ENCODE results near the gene KCNV2.
A peak's percentile ranks its signal among the peaks of the same experiment; 100 is the strongest.
"Not testable (repeated sequence)": the region's sequence is repeated elsewhere in the genome, so short reads cannot be mapped to it uniquely, and the experiment has no call there.

The KCNV2 gene

DNA sequence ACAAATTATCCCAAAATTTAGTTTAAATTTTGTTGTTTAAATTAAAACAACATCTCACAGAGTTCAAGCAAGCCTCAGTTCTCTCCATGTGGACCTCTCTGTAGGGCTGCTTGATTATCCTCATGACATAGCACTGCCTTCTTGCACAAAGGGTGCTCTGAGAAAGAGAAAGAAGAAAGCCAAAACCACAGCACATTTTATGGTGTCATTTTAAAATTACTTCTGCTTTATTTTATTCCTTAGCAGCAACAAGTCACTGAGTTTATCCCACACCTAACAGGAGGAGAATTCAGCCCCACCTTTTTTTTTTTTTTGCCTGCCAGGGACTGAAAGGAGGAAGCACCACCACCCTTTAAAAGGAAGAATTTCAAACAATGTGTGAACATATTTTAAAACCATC is 12.8 kb upstream of the KCNV2 start:
- no peaks in the 10 kb centered on the region for H3K9me2 ChIP-seq (ENCODE audit: low read depth, low read length)
- no peak overlapping the region for H2AFZ ChIP-seq (ENCODE audit: low read length)
- no peaks in the 10 kb centered on the region for H3K36me3 ChIP-seq (ENCODE audit: insufficient read depth, low read length)
- no peak overlapping the region for H3K27ac ChIP-seq (ENCODE audit: low read depth, low read length, poor library complexity, severe bottlenecking)
- no peak overlapping the region for H3K4me2 ChIP-seq (ENCODE audit: low read length)
- no peaks in the 10 kb centered on the region for H4K20me1 ChIP-seq (ENCODE audit: insufficient read depth, low read length)
- H3K27me3 ChIP-seq (ENCODE audit: insufficient read depth, low read length) = no peaks in the 10 kb centered on the region
- no peak overlapping the region for H3K9ac ChIP-seq (ENCODE audit: low read length)
- peaks cover 1% of the 10 kb centered on the region for H3K4me1 ChIP-seq (ENCODE audit: insufficient read depth, low read length, severe bottlenecking)
- no peaks in the 10 kb centered on the region for H3K9me3 ChIP-seq (ENCODE audit: low read length)
- H3K4me3 ChIP-seq (ENCODE audit: low read depth, low read length, poor library complexity, severe bottlenecking) = no peak overlapping the region
- H3K79me2 ChIP-seq (ENCODE audit: insufficient read depth, low read length) = no peaks in the 10 kb centered on the region
- H3F3A ChIP-seq (ENCODE audit: insufficient read depth, low read length) = peaks cover 5% of the 10 kb centered on the region; the same call in 1 of the 2 replicates
- TF ChIP-seq, protein P1, sequence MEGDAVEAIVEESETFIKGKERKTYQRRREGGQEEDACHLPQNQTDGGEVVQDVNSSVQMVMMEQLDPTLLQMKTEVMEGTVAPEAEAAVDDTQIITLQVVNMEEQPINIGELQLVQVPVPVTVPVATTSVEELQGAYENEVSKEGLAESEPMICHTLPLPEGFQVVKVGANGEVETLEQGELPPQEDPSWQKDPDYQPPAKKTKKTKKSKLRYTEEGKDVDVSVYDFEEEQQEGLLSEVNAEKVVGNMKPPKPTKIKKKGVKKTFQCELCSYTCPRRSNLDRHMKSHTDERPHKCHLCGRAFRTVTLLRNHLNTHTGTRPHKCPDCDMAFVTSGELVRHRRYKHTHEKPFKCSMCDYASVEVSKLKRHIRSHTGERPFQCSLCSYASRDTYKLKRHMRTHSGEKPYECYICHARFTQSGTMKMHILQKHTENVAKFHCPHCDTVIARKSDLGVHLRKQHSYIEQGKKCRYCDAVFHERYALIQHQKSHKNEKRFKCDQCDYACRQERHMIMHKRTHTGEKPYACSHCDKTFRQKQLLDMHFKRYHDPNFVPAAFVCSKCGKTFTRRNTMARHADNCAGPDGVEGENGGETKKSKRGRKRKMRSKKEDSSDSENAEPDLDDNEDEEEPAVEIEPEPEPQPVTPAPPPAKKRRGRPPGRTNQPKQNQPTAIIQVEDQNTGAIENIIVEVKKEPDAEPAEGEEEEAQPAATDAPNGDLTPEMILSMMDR (IDR thresholded peaks at IDR 0.05; ENCODE audit: low read length) = no peak
- TF ChIP-seq EZH2 (IDR thresholded peaks at IDR 0.05; ENCODE audit: borderline replicate concordance, low read length) = no peak

DNA sequence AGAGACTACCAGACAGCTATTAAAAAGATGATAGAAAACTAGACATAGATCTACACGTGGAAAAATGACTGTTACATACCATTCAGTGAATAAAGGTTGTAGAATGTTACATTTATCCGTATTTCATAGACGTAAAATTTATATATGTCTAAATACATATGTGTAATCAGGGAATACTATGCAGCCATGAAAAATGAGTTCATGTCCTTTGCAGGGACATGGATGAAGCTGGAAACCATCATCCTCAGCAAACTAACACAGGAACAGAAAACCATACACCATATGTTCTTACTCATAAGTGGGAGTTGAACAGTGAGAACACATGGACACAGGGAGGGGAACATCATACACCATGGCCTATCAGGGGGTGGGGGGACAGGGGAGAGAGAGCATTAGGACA is 10.1 kb upstream of the KCNV2 start:
- H3K27me3 ChIP-seq (ENCODE audit: insufficient read depth, low read length); H4K20me1 ChIP-seq (ENCODE audit: insufficient read depth, low read length); H3F3A ChIP-seq (ENCODE audit: insufficient read depth, low read length); H3K4me2 ChIP-seq (ENCODE audit: low read length); H3K27ac ChIP-seq (ENCODE audit: low read depth, low read length, poor library complexity, severe bottlenecking); H3K9me2 ChIP-seq (ENCODE audit: low read depth, low read length); H3K36me3 ChIP-seq (ENCODE audit: insufficient read depth, low read length); H3K9me3 ChIP-seq (ENCODE audit: low read length); H2AFZ ChIP-seq (ENCODE audit: low read length); H3K9ac ChIP-seq (ENCODE audit: low read length); H3K4me3 ChIP-seq (ENCODE audit: low read depth, low read length, poor library complexity, severe bottlenecking); H3K79me2 ChIP-seq (ENCODE audit: insufficient read depth, low read length): not testable (repeated sequence)
- peaks cover 13% of the 10 kb centered on the region for H3K4me1 ChIP-seq (ENCODE audit: insufficient read depth, low read length, severe bottlenecking)

DNA sequence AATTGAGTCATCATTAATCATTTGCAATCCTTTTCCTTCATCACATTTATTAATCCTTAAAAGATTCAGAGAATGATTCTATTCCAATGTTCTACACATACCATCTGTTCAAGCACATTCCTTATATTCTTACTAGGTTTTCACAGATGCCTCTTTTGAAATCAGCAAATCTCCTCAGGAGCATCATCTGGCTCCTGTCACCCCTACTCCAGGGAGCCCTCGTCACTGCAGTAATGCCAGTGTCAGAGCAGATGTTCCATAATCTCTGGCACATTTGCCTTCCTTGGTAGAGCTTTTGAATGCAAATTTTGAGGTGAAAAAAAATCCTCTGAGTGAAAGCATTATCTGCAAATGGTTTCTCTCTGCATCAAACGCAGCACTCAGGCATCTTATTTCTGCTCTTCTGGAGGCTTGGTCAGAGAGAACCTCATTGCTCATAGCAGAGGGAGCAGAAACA is 7.6 kb upstream of the KCNV2 start:
- H3K27me3 ChIP-seq (ENCODE audit: insufficient read depth, low read length) = no peaks in the 10 kb centered on the region
- H3K4me3 ChIP-seq (ENCODE audit: low read depth, low read length, poor library complexity, severe bottlenecking) = no peak overlapping the region
- H3K9me2 ChIP-seq (ENCODE audit: low read depth, low read length) = no peaks in the 10 kb centered on the region
- no peaks in the 10 kb centered on the region for H3K36me3 ChIP-seq (ENCODE audit: insufficient read depth, low read length)
- peaks cover 13% of the 10 kb centered on the region for H3K4me1 ChIP-seq (ENCODE audit: insufficient read depth, low read length, severe bottlenecking)
- TF ChIP-seq, protein P1 (IDR thresholded peaks at IDR 0.05; ENCODE audit: low read length) = no peak
- TF ChIP-seq EZH2 (IDR thresholded peaks at IDR 0.05; ENCODE audit: borderline replicate concordance, low read length) = no peak
- H2AFZ ChIP-seq (ENCODE audit: low read length) = no peak overlapping the region
- no peaks in the 10 kb centered on the region for H3K9me3 ChIP-seq (ENCODE audit: low read length)
- H3K9ac ChIP-seq (ENCODE audit: low read length) = no peak overlapping the region; the same call in 1 of the 2 replicates
- peaks cover 2% of the 10 kb centered on the region; the same call in 1 of the 2 replicates for H3F3A ChIP-seq (ENCODE audit: insufficient read depth, low read length)
- H3K4me2 ChIP-seq (ENCODE audit: low read length) = peak overlapping the region; percentile 28; the same call in 1 of the 2 replicates
- H3K27ac ChIP-seq (ENCODE audit: low read depth, low read length, poor library complexity, severe bottlenecking) = peak overlapping the region; percentile 26
- H3K79me2 ChIP-seq (ENCODE audit: insufficient read depth, low read length) = no peaks in the 10 kb centered on the region
- H4K20me1 ChIP-seq (ENCODE audit: insufficient read depth, low read length) = no peaks in the 10 kb centered on the region

DNA sequence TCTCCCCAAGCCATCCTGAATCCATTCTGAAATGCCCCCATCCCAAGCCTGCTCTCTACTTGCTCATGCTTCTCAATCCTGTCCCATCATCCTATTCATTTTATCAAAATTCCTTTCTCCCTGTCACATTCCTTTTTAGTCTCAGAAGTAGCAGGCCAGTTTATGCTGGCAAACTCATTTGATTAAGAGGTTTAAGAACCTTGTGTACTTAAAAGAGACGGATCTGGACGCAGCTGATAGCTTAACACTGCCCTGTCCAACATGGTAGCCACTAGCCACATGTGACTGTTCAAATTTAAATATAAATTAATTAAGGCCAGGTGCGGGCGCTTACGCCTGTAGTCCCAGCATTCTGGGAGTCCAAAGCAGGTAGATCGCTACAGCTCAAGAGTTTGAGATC is 5.6 kb upstream of the KCNV2 start:
- no peak for TF ChIP-seq EZH2 (IDR thresholded peaks at IDR 0.05; ENCODE audit: borderline replicate concordance, low read length)
- TF ChIP-seq, protein P1 (IDR thresholded peaks at IDR 0.05; ENCODE audit: low read length) = no peak
- H3K4me3 ChIP-seq (ENCODE audit: low read depth, low read length, poor library complexity, severe bottlenecking) = no peak overlapping the region
- H3K27ac ChIP-seq (ENCODE audit: low read depth, low read length, poor library complexity, severe bottlenecking) = no peak overlapping the region
- H3K4me2 ChIP-seq (ENCODE audit: low read length) = no peak overlapping the region
- H3K9me2 ChIP-seq (ENCODE audit: low read depth, low read length) = no peaks in the 10 kb centered on the region
- H3K4me1 ChIP-seq (ENCODE audit: insufficient read depth, low read length, severe bottlenecking) = peaks cover 13% of the 10 kb centered on the region
- H2AFZ ChIP-seq (ENCODE audit: low read length) = no peak overlapping the region
- no peaks in the 10 kb centered on the region for H3K36me3 ChIP-seq (ENCODE audit: insufficient read depth, low read length)
- H4K20me1 ChIP-seq (ENCODE audit: insufficient read depth, low read length) = no peaks in the 10 kb centered on the region
- no peaks in the 10 kb centered on the region for H3F3A ChIP-seq (ENCODE audit: insufficient read depth, low read length)
- no peaks in the 10 kb centered on the region for H3K79me2 ChIP-seq (ENCODE audit: insufficient read depth, low read length)
- H3K9me3 ChIP-seq (ENCODE audit: low read length) = no peaks in the 10 kb centered on the region; the same call in 1 of the 2 replicates
- no peak overlapping the region for H3K9ac ChIP-seq (ENCODE audit: low read length)
- no peaks in the 10 kb centered on the region for H3K27me3 ChIP-seq (ENCODE audit: insufficient read depth, low read length)

All from OCI-LY1 (cell line).